HepG2 (cell line): ENCODE measurements around the gene RDH11. TPM values are rescaled to one million over a fixed set of nuclear protein-coding genes. Genes with fewer than 3 reads are reported as not detected.

Experiments used
- ARID5B ChIP-seq: IDR thresholded peaks from 2 replicates; pipeline ENCODE4 v1.4.0; 2020; ENCODE audit warnings: mild to moderate bottlenecking, missing genetic modification reagents
- CREM ChIP-seq, 2 experiments: sonication (generic) in 1 of 2; formaldehyde crosslinking in 1 of 2; IDR thresholded peaks; 2 replicates each; pipeline versions ENCODE4 v1.4.0 to v1.6.1; 2016 to 2020; ENCODE audit warnings: antibody characterized with exemption in 1 of 2, mild to moderate bottlenecking in 1 of 2, missing genetic modification reagents in 1 of 2
- FOXJ3 ChIP-seq: sonication (generic); formaldehyde crosslinking; IDR thresholded peaks from 2 replicates; pipeline ENCODE4 v1.4.0; 2020; ENCODE audit warnings: missing genetic modification reagents, mild to moderate bottlenecking, borderline replicate concordance
- NCOR1 ChIP-seq: fragments of 200-600 bp; sonication (generic); IDR thresholded peaks from 2 replicates; pipeline ENCODE4 v1.7.0; 2017; ENCODE audit warnings: antibody characterized with exemption, low read length, borderline replicate concordance
- RERE ChIP-seq: IDR thresholded peaks from 2 replicates; pipeline ENCODE4 v1.6.1; 2016; ENCODE audit warnings: low read depth, missing genetic modification reagents, missing compliant biosample characterization
- SOX6 ChIP-seq, 2 experiments: fragments of 450-650 bp in 1 of 2; sonication (generic) in 1 of 2; formaldehyde crosslinking in 1 of 2; IDR thresholded peaks; 2 replicates each; pipeline versions ENCODE4 v1.4.0 to v1.6.1; 2017 to 2020; ENCODE audit warnings: antibody characterized with exemption in 1 of 2, mild to moderate bottlenecking in 1 of 2, missing genetic modification reagents in 1 of 2
- ZNF609 ChIP-seq: sonication (generic); formaldehyde crosslinking; IDR thresholded peaks from 2 replicates; pipeline ENCODE4 v1.4.0; 2020; ENCODE audit warnings: mild to moderate bottlenecking, missing genetic modification reagents, borderline replicate concordance
- ZNF644 ChIP-seq: IDR thresholded peaks from 2 replicates; pipeline ENCODE4 v1.6.1; 2016; ENCODE audit warnings: low read depth
- polyA plus RNA-seq, 8 experiments: library from polyadenylated mRNA; depleted of rRNA in 3 of 8; stranded (reverse) in 7 of 8; unstranded in 1 of 8; fragments of >200 nt; fragmentation: Illumina TruSeq in 4 of 8; extraction: Trizol in 4 of 8; gene quantifications; 2 replicates each; pipeline versions ENCODE4 v1.2.1 to v1.2.3, GENCODE V29; 2011 to 2016; ENCODE audit warnings: low read depth in 4 of 8, missing spikeins in 1 of 8, mixed read lengths in 1 of 8; ENCODE audit not compliant: insufficient read depth in 1 of 8
- total RNA-seq, 5 experiments: library from RNA; depleted of rRNA; stranded (reverse); fragments of >200 nt; fragmentation: Illumina TruSeq; extraction: Trizol; gene quantifications; 2 replicates each; pipeline ENCODE4 v1.2.3, GENCODE V29; 2016; ENCODE audit warnings: low read depth in 1 of 5

RDH11 gene
- total and polyA plus RNA-seq, 2 of the 13 experiments (the other 11 are each of a cell fraction or from before 2014, with no cell fraction given) = 106 to 131 TPM

GRCh38 chr14:67717048-67717447 lies 21.5 kb upstream of the RDH11 start (continued):
- TF ChIP-seq ZNF609 (peak; percentile 79), RERE (CRISPR knock-in tag) (no peak), CREM (IDR thresholded peaks at IDR 0.05) (peak; percentile 32; the same call in 1 of the 2 replicates), CREM (CRISPR knock-in tag; IDR thresholded peaks at IDR 0.05) (no peak), ARID5B (CRISPR knock-in tag) (peak; percentile 53; the same call in 1 of the 2 replicates), SOX6 (IDR thresholded peaks at IDR 0.05) (no peak), SOX6 (CRISPR knock-in tag; IDR thresholded peaks at IDR 0.05) (peak; percentile 74; the same call in 1 of the 2 replicates), ZNF644 (CRISPR knock-in tag) (no peak), NCOR1 (0 out of 2 replicates have a peak, but pooled peaks have one; percentile 17), FOXJ3 (CRISPR knock-in tag) (0 out of 2 replicates have a peak, but pooled peaks have one; percentile 50)
- TF ChIP-seq, all 625 proteins: peak for 24
